GM23338 (cell line): ENCODE results near the gene MARK3. TPM values are rescaled to one million over a fixed set of nuclear protein-coding genes. Genes with fewer than 3 reads are reported as not detected.
A peak's percentile ranks its signal among the peaks of the same experiment; 100 is the strongest.

Experiments used
- ATAC-seq: fragments of 200-7000 bp; cut with Tn5 transposase; 3 replicates; pipeline ENCODE4 v1.9.1; 2020
- DNase-seq: peaks from one replicate; pipeline ENCODE4 v3.0.0-alpha.2; 2015; ENCODE audit warnings: low spot score
- H2AFZ ChIP-seq: fragments of 200-600 bp; sonication (generic); 2 replicates; pipeline ENCODE4 v1.8.0; 2016; ENCODE audit warnings: antibody characterized with exemption, mild to moderate bottlenecking, moderate library complexity
- H3F3A ChIP-seq: fragments of 200-600 bp; sonication (generic); replicated peaks from 2 replicates; pipeline ENCODE4 v1.8.0; 2017; ENCODE audit warnings: antibody characterized with exemption, mixed run types, low read depth
- H3K27ac ChIP-seq: fragments of 200-600 bp; sonication (generic); 2 replicates; pipeline ENCODE4 v1.6.1; 2016; ENCODE audit warnings: low read depth
- H3K27me3 ChIP-seq: fragments of 200-600 bp; sonication (generic); 2 replicates; pipeline ENCODE4 v1.8.0; 2016; ENCODE audit warnings: mild to moderate bottlenecking, mixed run types, moderate library complexity; ENCODE audit not compliant: insufficient read depth
- H3K36me3 ChIP-seq: fragments of 200-600 bp; sonication (generic); 2 replicates; pipeline ENCODE4 v1.8.0; 2016; ENCODE audit warnings: mild to moderate bottlenecking; ENCODE audit not compliant: insufficient read depth
- H3K4me1 ChIP-seq: fragments of 200-600 bp; sonication (generic); 2 replicates; pipeline ENCODE4 v1.8.0; 2016; ENCODE audit warnings: mild to moderate bottlenecking, moderate library complexity; ENCODE audit not compliant: insufficient read depth
- H3K4me2 ChIP-seq: fragments of 200-600 bp; sonication (generic); 2 replicates; pipeline ENCODE4 v1.7.1; 2017; ENCODE audit warnings: mixed run types
- H3K4me3 ChIP-seq: fragments of 200-600 bp; sonication (generic); 2 replicates; pipeline ENCODE4 v1.6.1; 2016; ENCODE audit warnings: mixed run types
- H3K79me2 ChIP-seq: fragments of 200-600 bp; sonication (generic); replicated peaks from 2 replicates; pipeline ENCODE4 v1.8.0; 2017; ENCODE audit warnings: mild to moderate bottlenecking; ENCODE audit not compliant: insufficient read depth
- H3K9me2 ChIP-seq: fragments of 200-600 bp; sonication (generic); 2 replicates; pipeline ENCODE4 v1.8.0; 2017; ENCODE audit not compliant: insufficient read depth
- H4K20me1 ChIP-seq: fragments of 200-600 bp; sonication (generic); replicated peaks from 2 replicates; pipeline ENCODE4 v1.8.0; 2017; ENCODE audit warnings: mild to moderate bottlenecking; ENCODE audit not compliant: insufficient read depth
- H3K27ac Mint-ChIP-seq: 2 replicates; pipeline ENCODE4 v1.8.0; 2020; ENCODE audit warnings: inconsistent platforms, mild to moderate bottlenecking, moderate library complexity, mixed read lengths
- H3K27me3 Mint-ChIP-seq: 3 replicates; pipeline ENCODE4 v1.8.0; 2022; ENCODE audit warnings: low read depth, mild to moderate bottlenecking, moderate library complexity, mixed read lengths, inconsistent platforms; ENCODE audit not compliant: insufficient read depth, poor library complexity
- H3K36me3 Mint-ChIP-seq: 3 replicates; pipeline ENCODE4 v1.8.0; 2021; ENCODE audit warnings: low read depth, mild to moderate bottlenecking, inconsistent platforms, moderate library complexity, mixed read lengths
- H3K4me1 Mint-ChIP-seq: 3 replicates; pipeline ENCODE4 v1.8.0; 2020; ENCODE audit warnings: mild to moderate bottlenecking, inconsistent platforms, mixed read lengths
- H3K4me3 Mint-ChIP-seq: 3 replicates; pipeline ENCODE4 v1.8.0; 2021; ENCODE audit warnings: moderate library complexity, mild to moderate bottlenecking, inconsistent platforms, mixed read lengths
- H3K9me3 Mint-ChIP-seq: 3 replicates; pipeline ENCODE4 v1.8.0; 2020; ENCODE audit warnings: moderate library complexity, mild to moderate bottlenecking, inconsistent platforms, mixed read lengths
- CREB1 ChIP-seq: fragments of 250-450 bp; sonication (Bioruptor Pico); IDR thresholded peaks from 2 replicates; pipeline ENCODE4 v1.5.0; 2020; ENCODE audit warnings: low read depth, mild to moderate bottlenecking, moderate library complexity
- CTCF ChIP-seq, 2 experiments: fragments of 200-600 bp in 1 of 2; sonication (generic) in 1 of 2; conservative IDR thresholded peaks; 2 replicates each; pipeline versions ENCODE4 v1.5.1 to v1.6.1; 2016 to 2017; ENCODE audit warnings: antibody characterized with exemption in 2 of 2, low read depth in 2 of 2, mild to moderate bottlenecking in 2 of 2, moderate library complexity in 1 of 2
- JUNB ChIP-seq: IDR thresholded peaks from one replicate; pipeline ENCODE4 v1.6.1; 2016; ENCODE audit warnings: antibody characterized with exemption; ENCODE audit not compliant: unreplicated experiment
- NANOG ChIP-seq: IDR thresholded peaks from 2 replicates; pipeline ENCODE4 v1.6.1; 2016; ENCODE audit warnings: antibody characterized with exemption, borderline replicate concordance
- POLR2AphosphoS5 ChIP-seq: IDR thresholded peaks from 2 replicates; pipeline ENCODE4 v1.6.1; 2016; ENCODE audit warnings: antibody characterized with exemption, low read depth
- REST ChIP-seq: IDR thresholded peaks from one replicate; pipeline ENCODE4 v1.6.1; 2018; ENCODE audit warnings: antibody characterized with exemption; ENCODE audit not compliant: unreplicated experiment
- ZNF114 ChIP-seq: fragments of 250-450 bp; sonication (Bioruptor Pico); IDR thresholded peaks from 2 replicates; pipeline ENCODE4 v1.5.0; 2020; ENCODE audit warnings: mild to moderate bottlenecking, moderate library complexity
- polyA plus RNA-seq: library from polyadenylated mRNA; unstranded; fragments of >200 nt; fragmentation: Nextera tagmentation; extraction: Ambion mirVana; gene quantifications from 2 replicates; pipeline ENCODE4 v1.2.1, GENCODE V29; 2016
- total RNA-seq: library from RNA; depleted of rRNA; stranded (reverse); fragments of >200 nt; shearing (Covaris generic); gene quantifications from 2 replicates; pipeline ENCODE4 v1.2.3, GENCODE V29; 2014

The MARK3 gene
- total and polyA plus RNA-seq, 2 experiments from 2014 or later, result 45.9 to 69.7 TPM

GRCh38 chr14:103346286-103346685 is 38.9 kb upstream of the MARK3 start (continued):
- TF ChIP-seq CREB1 (CRISPR knock-in tag), result no peak
- no peak for TF ChIP-seq POLR2AphosphoS5
- no peak for TF ChIP-seq NANOG
- TF ChIP-seq REST, result no peak
- TF ChIP-seq ZNF114 (CRISPR knock-in tag), result no peak
- TF ChIP-seq JUNB, result no peak

- peak overlapping the region; percentile 47 for H3K4me2 ChIP-seq
- H3K27ac ChIP-seq, result peak overlapping the region; percentile 84
- no peak overlapping the region; the same call in 2 of the 3 replicates for H3K4me3 Mint-ChIP-seq
- H3K4me3 ChIP-seq, result peak overlapping the region; percentile 0; the same call in 1 of the 2 replicates
- peaks cover 20% of the 10 kb centered on the region for H3K36me3 ChIP-seq
- no peaks in the 10 kb centered on the region for H3K9me2 ChIP-seq
- H3K27me3 ChIP-seq, result no peaks in the 10 kb centered on the region
- H3K79me2 ChIP-seq, result no peaks in the 10 kb centered on the region
- peaks cover 28% of the 10 kb centered on the region for H3K4me1 ChIP-seq
- peaks cover 33% of the 10 kb centered on the region for H3K36me3 Mint-ChIP-seq
- peaks cover 20% of the 10 kb centered on the region for H3K4me1 Mint-ChIP-seq
- ATAC-seq, result peak; percentile 13
- DNase-seq, result peak; percentile 51
- peaks cover 12% of the 10 kb centered on the region for H3K27me3 Mint-ChIP-seq
- TF ChIP-seq REST (no peak), CTCF (conservative IDR thresholded peaks at IDR 0.05; ENCODE audit: low read depth in 2 of 2) (no peak)
- H2AFZ ChIP-seq, result no peak overlapping the region
- H3F3A ChIP-seq, result peaks cover 40% of the 10 kb centered on the region
- no peaks in the 10 kb centered on the region for H3K9me3 Mint-ChIP-seq
- peak overlapping the region; percentile 29; the same call in 1 of the 2 replicates for H3K27ac Mint-ChIP-seq
- H4K20me1 ChIP-seq, result peaks cover 30% of the 10 kb centered on the region
Observed at GRCh38 chr14:103347091-103347815, 38.0 kb upstream of the MARK3 start.
